Measurements from ENCODE around the gene GEN1.

GRCh38 chr2:17830053-17831034, 76.4 kb downstream of the GEN1 start:
- TF ChIP-seq EP300 (IDR thresholded peaks at IDR 0.05; ENCODE audit: borderline replicate concordance) (no peak), EGR1 (IDR thresholded peaks at IDR 0.05) (no peak), RAD21 (IDR thresholded peaks at IDR 0.05; ENCODE audit: low read depth) (peak; percentile 24; the same call in 1 of the 2 replicates), MAX (IDR thresholded peaks at IDR 0.05) (no peak), TAF1 (IDR thresholded peaks at IDR 0.05; ENCODE audit: low read depth) (no peak), CREB1 (IDR thresholded peaks at IDR 0.05; ENCODE audit: low read depth) (no peak), CEBPB (IDR thresholded peaks at IDR 0.05) (no peak), TEAD4 (IDR thresholded peaks at IDR 0.05) (no peak), TCF12 (IDR thresholded peaks at IDR 0.05; ENCODE audit: low read depth) (no peak), YY1 (IDR thresholded peaks at IDR 0.05; ENCODE audit: low read depth) (no peak), NFIC (IDR thresholded peaks at IDR 0.05) (no peak), USF1 (IDR thresholded peaks at IDR 0.05) (no peak), ZBTB7A (IDR thresholded peaks at IDR 0.05; ENCODE audit: low read depth) (no peak)
- TF ChIP-seq, protein P1, sequence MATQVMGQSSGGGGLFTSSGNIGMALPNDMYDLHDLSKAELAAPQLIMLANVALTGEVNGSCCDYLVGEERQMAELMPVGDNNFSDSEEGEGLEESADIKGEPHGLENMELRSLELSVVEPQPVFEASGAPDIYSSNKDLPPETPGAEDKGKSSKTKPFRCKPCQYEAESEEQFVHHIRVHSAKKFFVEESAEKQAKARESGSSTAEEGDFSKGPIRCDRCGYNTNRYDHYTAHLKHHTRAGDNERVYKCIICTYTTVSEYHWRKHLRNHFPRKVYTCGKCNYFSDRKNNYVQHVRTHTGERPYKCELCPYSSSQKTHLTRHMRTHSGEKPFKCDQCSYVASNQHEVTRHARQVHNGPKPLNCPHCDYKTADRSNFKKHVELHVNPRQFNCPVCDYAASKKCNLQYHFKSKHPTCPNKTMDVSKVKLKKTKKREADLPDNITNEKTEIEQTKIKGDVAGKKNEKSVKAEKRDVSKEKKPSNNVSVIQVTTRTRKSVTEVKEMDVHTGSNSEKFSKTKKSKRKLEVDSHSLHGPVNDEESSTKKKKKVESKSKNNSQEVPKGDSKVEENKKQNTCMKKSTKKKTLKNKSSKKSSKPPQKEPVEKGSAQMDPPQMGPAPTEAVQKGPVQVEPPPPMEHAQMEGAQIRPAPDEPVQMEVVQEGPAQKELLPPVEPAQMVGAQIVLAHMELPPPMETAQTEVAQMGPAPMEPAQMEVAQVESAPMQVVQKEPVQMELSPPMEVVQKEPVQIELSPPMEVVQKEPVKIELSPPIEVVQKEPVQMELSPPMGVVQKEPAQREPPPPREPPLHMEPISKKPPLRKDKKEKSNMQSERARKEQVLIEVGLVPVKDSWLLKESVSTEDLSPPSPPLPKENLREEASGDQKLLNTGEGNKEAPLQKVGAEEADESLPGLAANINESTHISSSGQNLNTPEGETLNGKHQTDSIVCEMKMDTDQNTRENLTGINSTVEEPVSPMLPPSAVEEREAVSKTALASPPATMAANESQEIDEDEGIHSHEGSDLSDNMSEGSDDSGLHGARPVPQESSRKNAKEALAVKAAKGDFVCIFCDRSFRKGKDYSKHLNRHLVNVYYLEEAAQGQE (IDR thresholded peaks at IDR 0.05; ENCODE audit: low read depth) = no peak
